Measurements from ENCODE around the gene NLGN4X. TPM values are rescaled to one million over a fixed set of nuclear protein-coding genes. Genes with fewer than 3 reads are reported as not detected.

The NLGN4X gene
- total RNA-seq = 0.24 and 1.9 TPM in 2 replicates

DNA sequence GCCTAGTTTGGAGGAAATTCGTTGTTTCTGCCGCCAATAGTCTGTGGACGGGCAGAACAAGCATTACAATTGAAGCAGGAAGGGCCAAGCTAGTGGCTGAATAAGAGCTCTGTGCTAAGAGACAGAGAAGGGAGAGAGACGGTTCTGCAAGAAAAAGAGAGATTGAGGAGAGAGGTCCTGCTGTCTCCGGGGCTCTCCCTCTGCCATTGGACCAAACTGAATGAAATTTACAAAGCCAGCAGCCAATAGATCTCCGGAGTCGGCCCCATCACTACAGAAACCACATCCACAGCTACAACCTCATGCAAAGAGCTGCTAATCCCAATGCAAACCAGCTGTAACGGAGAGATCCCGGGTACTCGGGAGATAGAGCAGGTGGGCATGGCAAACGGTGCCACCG, at the start of gene NLGN4X:
NLGN4X (minus strand) TSS at position 148 of the 400 bp plus-strand sequence. CDS start 77,401 bp downstream, outside the sequence.

Small RNA genes lying within 50 kb of the gene (small RNA-seq; reads per million reads assigned to genes)
- not detected for gene RF00322

Measured in hair follicle dermal papilla cell (primary cell).